Raji (cell line): Measurements from ENCODE around the gene TIMM22.

Experiments
- POLR2A ChIP-seq: IDR thresholded peaks from 2 replicates; pipeline ENCODE4 v1.6.1; 2011; ENCODE audit warnings: low read depth, low read length, control low read depth; ENCODE audit not compliant: insufficient read depth

Gene TIMM22

GRCh38 chr17:983921-984320, 13.0 kb upstream of the TIMM22 start:
- no peak for TF ChIP-seq POLR2A

- TF ChIP-seq POLR2A, result no peak
Observed at GRCh38 chr17:986322-986929, 10.5 kb upstream of the TIMM22 start.

GRCh38 chr17:987931-988330, 9.0 kb upstream of the TIMM22 start:
- TF ChIP-seq POLR2A, result no peak

- TF ChIP-seq POLR2A, result no peak
Observed at GRCh38 chr17:988561-988960, 8.4 kb upstream of the TIMM22 start.

GRCh38 chr17:992933-993332, 4.0 kb upstream of the TIMM22 start:
- no peak for TF ChIP-seq POLR2A

GRCh38 chr17:998111-998510, 1.2 kb downstream of the TIMM22 start:
- TF ChIP-seq POLR2A, result no peak

GRCh38 chr17:1000597-1001461, 3.9 kb downstream of the TIMM22 start:
- no peak for TF ChIP-seq POLR2A

- TF ChIP-seq POLR2A, result no peak
Observed at GRCh38 chr17:1001640-1002411, 4.9 kb downstream of the TIMM22 start.

GRCh38 chr17:1002412-1002753, 5.5 kb downstream of the TIMM22 start:
- TF ChIP-seq POLR2A, result no peak

GRCh38 chr17:1002771-1003555, 6.0 kb downstream of the TIMM22 start:
- TF ChIP-seq POLR2A, result no peak

GRCh38 chr17:1003633-1003971, 6.7 kb downstream of the TIMM22 start:
- no peak for TF ChIP-seq POLR2A

GRCh38 chr17:1003972-1004768, 7.2 kb downstream of the TIMM22 start:
- TF ChIP-seq POLR2A, result 0 out of 2 replicates have a peak, but pooled peaks have one; percentile 14

GRCh38 chr17:1004769-1005295, 7.9 kb downstream of the TIMM22 start:
- TF ChIP-seq POLR2A, result no peak

- TF ChIP-seq POLR2A, result no peak
Observed at GRCh38 chr17:1005361-1005946, 8.5 kb downstream of the TIMM22 start.

GRCh38 chr17:1006054-1006453, 9.1 kb downstream of the TIMM22 start:
- TF ChIP-seq POLR2A, result no peak
